HepG2 (cell line): ENCODE data around the gene SPAG9. TPM values are rescaled to one million over a fixed set of nuclear protein-coding genes. Genes with fewer than 3 reads are reported as not detected.

Source experiments
- HMGXB3 ChIP-seq: sonication (generic); formaldehyde crosslinking; IDR thresholded peaks from 2 replicates; pipeline ENCODE4 v1.4.0; 2020; ENCODE audit warnings: missing genetic modification reagents, borderline replicate concordance
- NPAS2 ChIP-seq: sonication (generic); formaldehyde crosslinking; IDR thresholded peaks from 2 replicates; pipeline ENCODE4 v1.8.0; 2022; ENCODE audit warnings: mild to moderate bottlenecking, missing genetic modification reagents, borderline replicate concordance
- PTBP1 ChIP-seq: fragments of 200-400 bp; formaldehyde crosslinking; IDR thresholded peaks from 2 replicates; pipeline ENCODE4 v1.6.1; 2018; ENCODE audit warnings: low read length, low read depth; ENCODE audit not compliant: poor library complexity, severe bottlenecking
- ZNF230 ChIP-seq: sonication (generic); formaldehyde crosslinking; IDR thresholded peaks from 2 replicates; pipeline ENCODE4 v1.4.0; 2020; ENCODE audit warnings: mild to moderate bottlenecking, missing genetic modification reagents
- ZNF234 ChIP-seq: sonication (generic); formaldehyde crosslinking; conservative IDR thresholded peaks from 2 replicates; pipeline ENCODE4 v1.5.1; 2020; ENCODE audit warnings: mild to moderate bottlenecking, missing genetic modification reagents
- ZSCAN31 ChIP-seq: sonication (generic); formaldehyde crosslinking; IDR thresholded peaks from 2 replicates; pipeline ENCODE4 v1.5.0; 2020; ENCODE audit warnings: low read depth, mild to moderate bottlenecking, missing genetic modification reagents
- polyA plus RNA-seq, 8 experiments: library from polyadenylated mRNA; depleted of rRNA in 3 of 8; stranded (reverse) in 7 of 8; unstranded in 1 of 8; fragments of >200 nt; fragmentation: Illumina TruSeq in 4 of 8; extraction: Trizol in 4 of 8; gene quantifications; 2 replicates each; pipeline versions ENCODE4 v1.2.1 to v1.2.3, GENCODE V29; 2011 to 2016; ENCODE audit warnings: low read depth in 4 of 8, missing spikeins in 1 of 8, mixed read lengths in 1 of 8; ENCODE audit not compliant: insufficient read depth in 1 of 8
- total RNA-seq, 5 experiments: library from RNA; depleted of rRNA; stranded (reverse); fragments of >200 nt; fragmentation: Illumina TruSeq; extraction: Trizol; gene quantifications; 2 replicates each; pipeline ENCODE4 v1.2.3, GENCODE V29; 2016; ENCODE audit warnings: low read depth in 1 of 5
- TF ChIP-seq, protein P1 (sequence below): sonication (generic); formaldehyde crosslinking; IDR thresholded peaks from 2 replicates; pipeline ENCODE4 v1.4.0; 2020; ENCODE audit warnings: missing genetic modification reagents, borderline replicate concordance
- TF ChIP-seq, protein P2 (sequence below), 2 experiments: fragments of 450-650 bp in 1 of 2; sonication (generic) in 1 of 2; formaldehyde crosslinking; IDR thresholded peaks; 2 replicates each; pipeline versions ENCODE4 v1.5.0 to v1.8.0; 2020 to 2022; ENCODE audit warnings: mild to moderate bottlenecking in 1 of 2, missing genetic modification reagents in 1 of 2

SPAG9 gene
- total and polyA plus RNA-seq, 2 of the 13 experiments (the other 11 are each of a cell fraction or from before 2014, with no cell fraction given) = 43.2 to 78.6 TPM

GRCh38 chr17:51103050-51103449 lies 17.6 kb downstream of the SPAG9 start (continued):
- TF ChIP-seq HMGXB3 (CRISPR knock-in tag) (peak; percentile 25; the same call in 1 of the 2 replicates), ZNF234 (CRISPR knock-in tag) (no peak), NPAS2 (CRISPR knock-in tag) (no peak), ZNF230 (CRISPR knock-in tag) (no peak), ZSCAN31 (CRISPR knock-in tag) (no peak), PTBP1 (no peak)
- TF ChIP-seq, protein P1, sequence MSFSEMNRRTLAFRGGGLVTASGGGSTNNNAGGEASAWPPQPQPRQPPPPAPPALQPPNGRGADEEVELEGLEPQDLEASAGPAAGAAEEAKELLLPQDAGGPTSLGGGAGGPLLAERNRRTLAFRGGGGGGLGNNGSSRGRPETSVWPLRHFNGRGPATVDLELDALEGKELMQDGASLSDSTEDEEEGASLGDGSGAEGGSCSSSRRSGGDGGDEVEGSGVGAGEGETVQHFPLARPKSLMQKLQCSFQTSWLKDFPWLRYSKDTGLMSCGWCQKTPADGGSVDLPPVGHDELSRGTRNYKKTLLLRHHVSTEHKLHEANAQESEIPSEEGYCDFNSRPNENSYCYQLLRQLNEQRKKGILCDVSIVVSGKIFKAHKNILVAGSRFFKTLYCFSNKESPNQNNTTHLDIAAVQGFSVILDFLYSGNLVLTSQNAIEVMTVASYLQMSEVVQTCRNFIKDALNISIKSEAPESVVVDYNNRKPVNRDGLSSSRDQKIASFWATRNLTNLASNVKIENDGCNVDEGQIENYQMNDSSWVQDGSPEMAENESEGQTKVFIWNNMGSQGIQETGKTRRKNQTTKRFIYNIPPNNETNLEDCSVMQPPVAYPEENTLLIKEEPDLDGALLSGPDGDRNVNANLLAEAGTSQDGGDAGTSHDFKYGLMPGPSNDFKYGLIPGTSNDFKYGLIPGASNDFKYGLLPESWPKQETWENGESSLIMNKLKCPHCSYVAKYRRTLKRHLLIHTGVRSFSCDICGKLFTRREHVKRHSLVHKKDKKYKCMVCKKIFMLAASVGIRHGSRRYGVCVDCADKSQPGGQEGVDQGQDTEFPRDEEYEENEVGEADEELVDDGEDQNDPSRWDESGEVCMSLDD = no peak
- TF ChIP-seq, protein P2, sequence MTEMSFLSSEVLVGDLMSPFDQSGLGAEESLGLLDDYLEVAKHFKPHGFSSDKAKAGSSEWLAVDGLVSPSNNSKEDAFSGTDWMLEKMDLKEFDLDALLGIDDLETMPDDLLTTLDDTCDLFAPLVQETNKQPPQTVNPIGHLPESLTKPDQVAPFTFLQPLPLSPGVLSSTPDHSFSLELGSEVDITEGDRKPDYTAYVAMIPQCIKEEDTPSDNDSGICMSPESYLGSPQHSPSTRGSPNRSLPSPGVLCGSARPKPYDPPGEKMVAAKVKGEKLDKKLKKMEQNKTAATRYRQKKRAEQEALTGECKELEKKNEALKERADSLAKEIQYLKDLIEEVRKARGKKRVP (CRISPR knock-in tag; IDR thresholded peaks at IDR 0.05) = no peak
- TF ChIP-seq, all 625 proteins: peak for 7
